GM12878 (cell line): ENCODE results near the gene OTOG. TPM values are rescaled to one million over a fixed set of nuclear protein-coding genes. Genes with fewer than 3 reads are reported as not detected.
A peak's percentile ranks its signal among the peaks of the same experiment; 100 is the strongest.

Experiments
- ATAC-seq: fragments of 200-7000 bp; cut with Tn5 transposase; 3 replicates; pipeline ENCODE4 v1.9.1; 2020; ENCODE audit warnings: mild to moderate bottlenecking, moderate library complexity
- BruUV-seq: library from RNA; stranded (reverse); fragments of 400-500 nt; replicated peaks from 2 replicates; lab custom pipeline; 2021; lab: Mats Ljungman, UMichigan
- CTCF ChIA-PET: fragments of 300-600 bp; sonication (Branson Sonifier 250); formaldehyde crosslinking; extraction: SDS; loops from one replicate; lab custom pipeline; 2021; ENCODE audit warnings: inconsistent platforms; lab: Yijun Ruan, JAX
- POLR2A ChIA-PET: fragments of 350-600 bp; formaldehyde crosslinking; extraction: SDS; loops from one replicate; lab custom pipeline; 2021; ENCODE audit warnings: inconsistent platforms; lab: Charles Lee
- RAD21 ChIA-PET: fragments of 300-600 bp; sonication (Branson Sonifier 250); formaldehyde crosslinking; loops from one replicate; lab custom pipeline; 2023; ENCODE audit warnings: antibody characterized with exemption; ENCODE audit not compliant: unreplicated experiment; lab: Charles Lee
- SMC1A ChIA-PET: fragments of 300-600 bp; sonication (Branson Sonifier 250); formaldehyde crosslinking; loops from one replicate; lab custom pipeline; 2023; ENCODE audit not compliant: unreplicated experiment, uncharacterized antibody; lab: Charles Lee
- DNase-seq: peaks from one replicate; pipeline ENCODE4 v3.0.0-alpha.2; 2011; ENCODE audit warnings: low read depth, low spot score
- FAIRE-seq: peaks from 3 replicates; lab custom pipeline; 2011; peaks lifted over from hg19 to GRCh38; lab: Jason Lieb, UNC
- H2AFZ ChIP-seq: 2 replicates; pipeline ENCODE4 v1.6.0; 2011; ENCODE audit warnings: low read depth, low read length, control low read depth; ENCODE audit not compliant: control insufficient read depth
- H3K27ac ChIP-seq: 2 replicates; pipeline ENCODE4 v1.5.1; 2011; ENCODE audit warnings: control low read depth; ENCODE audit not compliant: control insufficient read depth, insufficient read depth
- H3K27me3 ChIP-seq, 2 experiments: replicated peaks in 1 of 2; 2 replicates each; pipeline versions ENCODE4 v1.6.0 to v1.6.1; 2011; ENCODE audit warnings: low read length in 1 of 2; ENCODE audit not compliant: control insufficient read depth in 2 of 2, insufficient read depth in 2 of 2
- H3K36me3 ChIP-seq, 2 experiments: 2 replicates each; pipeline ENCODE4 v1.5.1; 2011; ENCODE audit warnings: low read length in 1 of 2; ENCODE audit not compliant: control insufficient read depth in 2 of 2, insufficient read depth in 2 of 2
- H3K4me1 ChIP-seq: 2 replicates; pipeline ENCODE4 v1.6.1; 2011; ENCODE audit warnings: mild to moderate bottlenecking, low read length, moderate library complexity, mixed read lengths; ENCODE audit not compliant: control insufficient read depth, insufficient read depth
- H3K4me2 ChIP-seq: 2 replicates; pipeline ENCODE4 v1.6.0; 2011; ENCODE audit warnings: control low read depth; ENCODE audit not compliant: control insufficient read depth, insufficient read depth
- H3K4me3 ChIP-seq: fragments of 200-600 bp; sonication (generic); 2 replicates; pipeline ENCODE4 v1.5.1; 2016
- H3K79me2 ChIP-seq: 2 replicates; pipeline ENCODE4 v1.6.0; 2011; ENCODE audit warnings: low read length; ENCODE audit not compliant: control insufficient read depth, insufficient read depth
- H3K9ac ChIP-seq: 2 replicates; pipeline ENCODE4 v1.8.0; 2011; ENCODE audit warnings: low read length, control low read depth, mixed read lengths; ENCODE audit not compliant: control insufficient read depth, insufficient read depth
- H3K9me3 ChIP-seq: replicated peaks from 3 replicates; pipeline ENCODE4 v1.5.1; 2011; ENCODE audit warnings: mild to moderate bottlenecking, low read length; ENCODE audit not compliant: control insufficient read depth, insufficient read depth
- H4K20me1 ChIP-seq: 2 replicates; pipeline ENCODE4 v1.6.0; 2011; ENCODE audit not compliant: control insufficient read depth, insufficient read depth
- HDAC6 ChIP-seq: fragments of 200-600 bp; sonication (generic); IDR thresholded peaks from one replicate; pipeline ENCODE4 v1.8.0; 2017; ENCODE audit warnings: antibody characterized with exemption; ENCODE audit not compliant: unreplicated experiment
- WGBS: methylation state at CpG from one replicate; pipeline ENCODE4 v1.1.6; 2016; ENCODE audit warnings: low lambda C conversion rate; ENCODE audit not compliant: insufficient replicate concordance, insufficient coverage; ENCODE audit errors: missing lambda C conversion rate; 5-methylcytosine and 5-hydroxymethylcytosine counted together
- in situ Hi-C: fragments of 300-500 bp; cut with MboI; formaldehyde crosslinking; loops from 9 replicates; pipeline ENCODE4 v1.14.3; 2018; ENCODE audit warnings: mixed read lengths
- intact Hi-C: fragments of 100-400 bp; cut with micrococcal nuclease; formaldehyde crosslinking; loops from one replicate; pipeline ENCODE4 v1.14.2; 2022; ENCODE audit not compliant: unreplicated experiment
- polyA plus RNA-seq, 11 experiments: library from polyadenylated mRNA; depleted of rRNA in 4 of 11; unstranded in 6 of 11; stranded (reverse) in 5 of 11; fragments of >200 nt; fragmentation: Nextera tagmentation in 4 of 11; fragmentation: Illumina TruSeq in 1 of 11; extraction: Ambion mirVana in 4 of 11; extraction: Trizol in 1 of 11; gene quantifications; 1 replicate in 1 of 11; 2 replicates in 10 of 11; pipeline versions ENCODE4 v1.2.1 to v1.2.3, GENCODE V29; 2011 to 2016; ENCODE audit warnings: inconsistent platforms in 2 of 11, missing spikeins in 2 of 11, low read depth in 1 of 11
- total RNA-seq, 4 experiments: library from RNA; depleted of rRNA in 3 of 4; stranded (reverse); fragments of >200 nt in 3 of 4; fragmentation: Illumina TruSeq in 1 of 4; extraction: Trizol in 1 of 4; gene quantifications; 2 replicates each; pipeline versions ENCODE4 v1.2.1 to v1.2.3, GENCODE V29; 2013 to 2021
- TF ChIP-seq, protein P1 (sequence below): fragments of 450-650 bp; IDR thresholded peaks from 2 replicates; pipeline ENCODE4 v1.6.1; 2016; ENCODE audit warnings: mild to moderate bottlenecking, moderate library complexity, borderline replicate concordance

Gene OTOG
- total and polyA plus RNA-seq, 10 of the 15 experiments (the other 5 are each of a cell fraction or from before 2014, with no cell fraction given), result not detected

DNA sequence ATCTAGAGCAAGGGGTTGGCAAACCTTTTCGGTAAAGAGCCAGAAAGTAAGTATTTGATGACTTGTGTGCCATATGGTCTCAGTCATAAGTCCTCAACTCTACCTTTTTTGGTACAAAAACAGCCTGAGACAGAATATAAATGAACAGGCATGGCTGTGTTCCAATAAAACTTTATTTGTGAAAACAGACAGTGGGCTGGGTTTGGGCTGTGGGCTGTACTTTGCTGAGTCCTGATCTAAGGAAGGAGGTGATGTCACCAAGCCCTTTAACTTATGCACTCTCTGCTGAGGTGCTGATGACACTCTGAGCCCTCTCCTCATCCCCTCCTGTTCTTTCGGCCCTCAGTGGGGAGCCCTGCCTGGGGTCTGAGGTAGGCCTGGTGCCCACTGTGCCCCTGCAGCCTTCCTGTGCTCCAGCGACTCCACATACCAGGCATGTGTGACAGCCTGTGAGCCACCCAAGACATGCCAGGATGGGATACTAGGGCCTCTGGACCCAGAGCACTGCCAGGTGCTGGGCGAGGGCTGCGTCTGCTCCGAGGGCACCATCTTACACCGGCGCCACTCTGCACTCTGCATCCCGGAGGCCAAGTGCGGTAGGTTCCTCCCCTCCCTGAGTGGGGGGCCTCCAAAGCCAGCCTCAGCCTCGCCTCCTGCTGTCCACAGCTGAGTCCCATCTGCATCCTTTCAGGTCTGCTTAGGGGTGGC is 86.4 kb downstream of the OTOG start:
- ChIA-PET RAD21 (no interaction called here), SMC1A (no interaction called here), POLR2A (no interaction called here), CTCF (no interaction called here)
- Histone ChIP-seq H3K4me2 (no peak overlapping the region), H2AFZ (no peak overlapping the region), H3K27me3 (no peaks in the 10 kb centered on the region; a peak in 2 of 4 replicates), H3K27ac (no peak overlapping the region), H3K4me3 (no peak overlapping the region), H4K20me1 (no peaks in the 10 kb centered on the region), H3K9ac (no peak overlapping the region), H3K79me2 (no peaks in the 10 kb centered on the region), H3K36me3 (no peaks in the 10 kb centered on the region), H3K4me1 (no peaks in the 10 kb centered on the region), H3K9me3 (no peaks in the 10 kb centered on the region)
- FAIRE-seq (no peak), ATAC-seq (no peak; the same call in 2 of the 3 replicates), DNase-seq (no peak)
- TF ChIP-seq, protein P1, sequence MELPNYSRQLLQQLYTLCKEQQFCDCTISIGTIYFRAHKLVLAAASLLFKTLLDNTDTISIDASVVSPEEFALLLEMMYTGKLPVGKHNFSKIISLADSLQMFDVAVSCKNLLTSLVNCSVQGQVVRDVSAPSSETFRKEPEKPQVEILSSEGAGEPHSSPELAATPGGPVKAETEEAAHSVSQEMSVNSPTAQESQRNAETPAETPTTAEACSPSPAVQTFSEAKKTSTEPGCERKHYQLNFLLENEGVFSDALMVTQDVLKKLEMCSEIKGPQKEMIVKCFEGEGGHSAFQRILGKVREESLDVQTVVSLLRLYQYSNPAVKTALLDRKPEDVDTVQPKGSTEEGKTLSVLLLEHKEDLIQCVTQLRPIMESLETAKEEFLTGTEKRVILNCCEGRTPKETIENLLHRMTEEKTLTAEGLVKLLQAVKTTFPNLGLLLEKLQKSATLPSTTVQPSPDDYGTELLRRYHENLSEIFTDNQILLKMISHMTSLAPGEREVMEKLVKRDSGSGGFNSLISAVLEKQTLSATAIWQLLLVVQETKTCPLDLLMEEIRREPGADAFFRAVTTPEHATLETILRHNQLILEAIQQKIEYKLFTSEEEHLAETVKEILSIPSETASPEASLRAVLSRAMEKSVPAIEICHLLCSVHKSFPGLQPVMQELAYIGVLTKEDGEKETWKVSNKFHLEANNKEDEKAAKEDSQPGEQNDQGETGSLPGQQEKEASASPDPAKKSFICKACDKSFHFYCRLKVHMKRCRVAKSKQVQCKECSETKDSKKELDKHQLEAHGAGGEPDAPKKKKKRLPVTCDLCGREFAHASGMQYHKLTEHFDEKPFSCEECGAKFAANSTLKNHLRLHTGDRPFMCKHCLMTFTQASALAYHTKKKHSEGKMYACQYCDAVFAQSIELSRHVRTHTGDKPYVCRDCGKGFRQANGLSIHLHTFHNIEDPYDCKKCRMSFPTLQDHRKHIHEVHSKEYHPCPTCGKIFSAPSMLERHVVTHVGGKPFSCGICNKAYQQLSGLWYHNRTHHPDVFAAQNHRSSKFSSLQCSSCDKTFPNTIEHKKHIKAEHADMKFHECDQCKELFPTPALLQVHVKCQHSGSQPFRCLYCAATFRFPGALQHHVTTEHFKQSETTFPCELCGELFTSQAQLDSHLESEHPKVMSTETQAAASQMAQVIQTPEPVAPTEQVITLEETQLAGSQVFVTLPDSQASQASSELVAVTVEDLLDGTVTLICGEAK, result peak; percentile 49; the same call in 1 of the 2 replicates
- TF ChIP-seq HDAC6, result no peak
- intact Hi-C loops, result no loop called here
- no TSS peak for BruUV-seq
- in situ Hi-C loops, result no loop called here
- 48% methylated on average over 11 of the region's 11 CpGs for WGBS
